GM19372 (cell line): Measurements from ENCODE around the gene IMMT.

ENCODE experiments used
- ATAC-seq: cut with Tn5 transposase; IDR thresholded peaks from one replicate; pipeline ENCODE4 v1.9.1; 2021; ENCODE audit warnings: mild to moderate bottlenecking, low read depth, moderate library complexity; ENCODE audit not compliant: unreplicated experiment

Gene IMMT

DNA sequence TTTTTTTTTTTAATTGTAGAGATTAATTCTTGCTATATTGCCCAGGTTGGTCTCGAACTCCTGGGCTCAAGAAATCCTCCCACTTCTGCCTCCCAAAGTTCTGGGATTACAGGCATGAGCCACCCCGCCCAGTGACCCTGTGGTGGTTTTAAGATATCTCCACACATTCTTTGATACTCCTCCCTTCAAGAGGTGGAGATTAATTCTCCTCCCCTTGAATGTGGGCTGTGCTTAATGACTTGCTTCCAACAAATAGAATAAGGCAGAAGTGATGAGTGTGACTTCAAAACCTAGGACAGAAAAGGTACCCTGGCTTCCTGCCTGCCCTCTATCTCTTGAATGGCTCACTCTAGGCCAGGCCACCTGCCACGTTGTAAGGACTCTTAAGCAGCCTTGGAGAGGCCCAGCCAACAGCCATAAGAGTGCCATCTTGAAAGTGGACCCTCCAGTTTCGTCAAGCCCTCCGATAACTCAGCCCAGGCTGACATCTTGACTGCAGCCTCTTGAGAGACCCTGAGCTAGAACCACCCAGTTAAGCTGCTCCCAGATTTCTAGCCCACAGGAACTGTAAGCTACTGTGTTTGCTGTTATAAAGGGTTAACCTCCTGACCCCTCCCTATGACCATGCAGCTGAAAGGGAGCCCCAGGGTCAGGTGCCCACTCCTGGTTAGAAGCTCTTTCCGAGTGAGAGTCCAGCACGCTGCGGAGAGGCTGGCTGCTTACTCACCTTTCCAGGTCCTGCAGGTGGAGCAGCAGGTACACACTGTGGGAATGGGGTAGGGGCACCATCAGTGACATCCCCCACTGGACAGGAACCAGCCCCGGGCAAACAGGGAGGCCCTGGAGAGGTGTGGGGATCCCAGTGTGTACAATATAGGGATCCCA, 31.6 kb upstream of the IMMT start:
- ATAC-seq: no peak

DNA sequence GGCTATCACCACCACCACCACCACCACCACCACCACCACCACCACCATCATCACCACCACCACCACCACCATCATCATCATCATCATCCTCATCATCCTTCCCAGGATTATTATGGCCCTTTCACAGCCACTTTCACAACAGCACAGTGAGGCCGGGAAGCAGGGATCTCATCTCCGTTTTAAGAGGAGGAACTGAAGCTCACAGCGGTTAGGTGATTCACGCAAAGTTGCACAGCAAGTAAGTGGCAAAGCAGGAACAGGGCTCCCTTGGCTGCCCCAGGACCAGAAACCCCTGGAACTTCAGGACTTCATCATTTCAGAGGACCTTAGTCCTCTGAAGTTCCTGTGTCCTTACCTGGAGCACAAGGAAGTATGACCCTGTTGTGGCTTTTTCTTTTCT, 30.8 kb upstream of the IMMT start:
- ATAC-seq: no peak

DNA sequence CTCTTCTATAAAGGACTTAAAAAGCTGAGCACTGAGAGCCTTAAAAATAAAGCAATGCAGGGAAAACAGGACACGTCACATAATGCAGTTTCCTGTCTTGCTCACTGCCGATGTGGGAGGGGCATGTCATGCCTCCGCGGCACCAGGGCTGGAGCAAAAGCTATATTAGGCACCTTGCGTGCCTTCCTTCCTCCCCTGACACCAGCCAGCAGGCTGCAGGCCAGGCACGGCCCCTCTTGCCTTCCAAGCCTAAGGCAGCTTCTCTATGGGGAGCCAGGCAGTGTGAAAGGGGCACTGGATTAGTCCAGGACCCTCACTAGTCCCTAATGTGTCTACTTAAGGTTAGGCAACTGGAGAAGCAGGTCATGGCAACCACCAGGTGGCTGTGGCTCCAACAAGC, 30.3 kb upstream of the IMMT start:
- no peak for ATAC-seq

DNA sequence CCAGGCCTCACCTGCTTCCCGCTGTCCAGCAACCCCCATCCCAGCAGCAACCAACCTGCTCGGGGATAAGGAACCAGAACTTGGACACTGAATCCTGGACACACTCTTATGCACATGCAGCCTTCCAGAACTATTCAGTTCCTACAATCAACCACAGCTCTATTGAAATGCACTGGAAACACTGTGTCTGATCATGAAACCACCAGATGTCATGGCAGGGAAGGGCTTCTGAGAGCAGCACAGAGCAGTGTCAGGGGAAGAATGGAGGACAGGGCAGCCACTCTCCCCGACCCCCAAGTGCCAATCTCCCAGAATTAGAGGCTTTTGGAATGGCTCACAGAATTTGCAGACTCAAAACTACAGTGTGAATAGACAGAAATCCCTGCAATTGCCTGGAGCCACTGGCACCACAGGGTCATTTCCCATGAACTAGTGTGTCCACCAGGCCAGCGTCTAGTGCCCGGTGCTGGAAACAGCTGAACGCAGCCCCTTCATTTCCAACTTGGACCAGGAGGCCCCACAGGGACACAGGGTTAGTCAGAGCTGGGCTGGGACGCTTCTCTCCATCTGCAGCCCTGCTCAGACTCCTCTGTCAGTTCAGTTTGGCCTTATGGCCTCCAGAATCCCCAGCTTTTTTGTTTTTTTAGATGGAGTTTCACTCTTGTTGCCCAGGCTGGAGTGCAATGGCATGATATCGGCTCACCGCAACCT, 29.5 kb upstream of the IMMT start:
- ATAC-seq: no peak

DNA sequence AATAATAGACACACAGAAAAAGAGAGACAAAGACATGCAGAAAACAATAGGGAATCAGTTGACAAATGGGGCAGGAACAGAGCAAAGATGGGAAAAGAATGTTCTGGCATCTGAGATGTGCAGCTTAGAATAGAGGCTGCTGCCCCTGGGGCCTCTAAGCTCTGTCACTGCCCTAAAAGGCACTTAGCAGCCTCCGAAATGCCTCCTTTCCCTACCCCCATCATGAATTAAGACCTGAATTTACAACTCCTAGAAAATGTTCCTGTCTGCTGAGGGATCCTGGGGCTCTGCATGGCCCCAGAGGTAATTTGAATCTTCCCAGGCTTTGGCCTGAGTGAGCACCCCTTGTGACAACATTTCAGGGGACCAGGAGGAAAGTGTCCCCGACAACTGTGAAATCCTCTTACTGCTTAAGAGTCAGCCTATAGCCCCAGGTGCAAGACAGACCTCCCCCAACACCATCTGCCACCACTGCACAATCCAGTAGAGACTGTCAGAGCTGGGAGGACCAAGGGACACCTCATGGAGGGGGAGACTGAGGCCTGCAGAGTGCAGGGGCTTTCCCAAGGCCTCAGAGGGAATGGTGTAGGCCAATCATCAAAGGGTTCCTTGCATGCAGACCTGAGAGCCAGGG, 28.8 kb upstream of the IMMT start:
- no peak for ATAC-seq

DNA sequence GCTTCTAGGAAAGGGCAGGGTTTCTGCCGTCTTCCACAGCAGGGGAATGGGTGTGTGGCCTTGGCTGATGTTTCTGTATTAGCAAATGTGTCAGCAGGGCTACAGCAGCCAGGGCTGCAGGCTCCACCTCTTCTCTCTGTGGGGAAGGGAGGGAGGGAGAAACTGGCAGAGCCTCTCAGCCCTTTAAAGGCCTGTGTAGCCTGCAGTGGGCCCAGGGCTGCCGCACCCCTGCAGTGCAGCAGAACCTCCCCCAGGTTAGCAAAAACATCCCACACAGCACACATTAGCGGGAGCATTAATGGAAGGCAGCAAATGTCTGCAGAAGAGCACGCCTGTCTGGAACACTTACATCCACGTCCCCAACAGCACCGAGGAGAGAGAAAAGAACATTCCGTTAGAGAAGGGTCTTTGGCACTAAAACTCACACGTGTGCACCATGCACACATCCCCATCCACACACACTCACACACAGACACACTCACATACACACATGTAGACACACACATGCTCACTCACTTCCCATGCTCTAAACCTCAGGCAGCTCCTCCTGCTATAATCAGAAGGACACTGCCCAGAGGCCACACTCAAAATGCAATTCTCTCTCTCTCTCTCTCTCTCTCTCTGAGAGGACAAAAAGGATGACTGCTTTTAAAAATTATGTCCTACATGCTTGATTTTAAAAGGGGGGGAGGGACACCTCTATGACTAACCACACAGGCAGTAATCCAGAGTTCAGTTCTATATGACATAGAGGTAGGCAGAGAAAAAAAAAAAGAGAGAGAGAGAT, 28.1 kb upstream of the IMMT start:
- ATAC-seq: no peak

DNA sequence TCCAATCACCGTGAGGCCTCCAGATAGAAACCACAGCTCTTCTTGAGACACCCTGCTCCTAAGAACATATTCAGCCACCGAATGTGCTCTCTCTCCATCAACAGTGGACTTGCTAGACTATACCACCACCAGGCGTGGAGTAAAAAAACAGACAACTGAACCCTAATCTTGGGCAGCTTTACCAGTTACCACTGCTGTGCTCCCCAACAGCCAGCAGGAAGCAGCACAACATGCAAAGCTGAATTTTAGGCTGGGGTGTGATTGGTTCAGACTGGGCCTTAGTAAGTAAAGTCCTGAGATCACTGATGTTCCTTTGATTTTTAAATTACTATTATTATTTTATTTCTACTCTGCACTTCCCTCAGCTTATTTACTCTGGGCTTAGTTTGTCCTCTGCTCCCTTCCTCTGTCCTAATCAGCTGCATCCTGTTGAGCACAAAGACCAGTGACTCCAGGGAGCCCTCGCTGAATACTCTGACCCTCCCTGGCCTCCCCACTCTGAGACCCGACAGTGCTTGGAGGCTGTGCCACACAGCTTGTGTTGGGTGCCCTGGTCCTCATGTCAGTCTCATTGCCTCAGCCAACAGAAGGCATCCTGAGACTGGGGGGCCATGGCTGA, 25.9 kb upstream of the IMMT start:
- no peak for ATAC-seq

DNA sequence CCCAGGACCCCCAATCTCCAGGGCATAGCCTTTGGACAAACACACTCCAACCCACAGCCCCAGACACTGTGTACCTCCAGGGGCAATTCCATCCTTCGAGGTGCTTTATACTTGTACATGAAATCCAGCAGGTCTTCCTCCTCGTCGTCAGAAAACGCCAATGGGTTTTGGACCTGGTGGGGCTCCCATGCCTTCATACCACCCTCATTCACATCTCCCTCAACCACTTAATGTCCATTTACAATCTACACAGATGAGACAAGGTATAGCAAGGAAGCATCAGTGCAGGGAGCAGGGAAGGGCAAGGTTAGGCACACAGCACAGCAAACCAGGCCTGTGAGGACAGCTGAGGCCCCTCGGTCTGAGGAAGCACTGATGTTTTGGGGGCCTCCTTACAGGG, 24.6 kb upstream of the IMMT start:
- no peak for ATAC-seq

DNA sequence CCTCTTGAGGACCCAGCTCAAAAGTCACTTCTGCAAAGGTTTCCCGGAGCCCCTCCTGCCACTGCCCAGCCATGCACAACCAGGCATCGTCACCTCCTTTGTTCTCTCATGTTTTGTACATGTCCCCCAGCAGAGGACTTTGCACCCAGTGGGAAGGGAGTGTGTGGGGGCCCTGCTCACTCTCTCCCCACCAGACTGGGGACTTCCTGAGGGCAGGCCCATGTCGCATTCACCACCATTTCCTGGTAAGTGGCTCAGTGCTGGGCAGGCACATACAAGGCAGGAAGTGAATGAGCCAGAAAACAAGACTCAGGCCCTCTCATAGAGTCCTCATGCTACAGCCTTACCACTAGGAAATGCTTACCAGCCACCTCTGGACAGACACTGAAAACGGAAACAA, 22.9 kb upstream of the IMMT start:
- ATAC-seq: no peak

DNA sequence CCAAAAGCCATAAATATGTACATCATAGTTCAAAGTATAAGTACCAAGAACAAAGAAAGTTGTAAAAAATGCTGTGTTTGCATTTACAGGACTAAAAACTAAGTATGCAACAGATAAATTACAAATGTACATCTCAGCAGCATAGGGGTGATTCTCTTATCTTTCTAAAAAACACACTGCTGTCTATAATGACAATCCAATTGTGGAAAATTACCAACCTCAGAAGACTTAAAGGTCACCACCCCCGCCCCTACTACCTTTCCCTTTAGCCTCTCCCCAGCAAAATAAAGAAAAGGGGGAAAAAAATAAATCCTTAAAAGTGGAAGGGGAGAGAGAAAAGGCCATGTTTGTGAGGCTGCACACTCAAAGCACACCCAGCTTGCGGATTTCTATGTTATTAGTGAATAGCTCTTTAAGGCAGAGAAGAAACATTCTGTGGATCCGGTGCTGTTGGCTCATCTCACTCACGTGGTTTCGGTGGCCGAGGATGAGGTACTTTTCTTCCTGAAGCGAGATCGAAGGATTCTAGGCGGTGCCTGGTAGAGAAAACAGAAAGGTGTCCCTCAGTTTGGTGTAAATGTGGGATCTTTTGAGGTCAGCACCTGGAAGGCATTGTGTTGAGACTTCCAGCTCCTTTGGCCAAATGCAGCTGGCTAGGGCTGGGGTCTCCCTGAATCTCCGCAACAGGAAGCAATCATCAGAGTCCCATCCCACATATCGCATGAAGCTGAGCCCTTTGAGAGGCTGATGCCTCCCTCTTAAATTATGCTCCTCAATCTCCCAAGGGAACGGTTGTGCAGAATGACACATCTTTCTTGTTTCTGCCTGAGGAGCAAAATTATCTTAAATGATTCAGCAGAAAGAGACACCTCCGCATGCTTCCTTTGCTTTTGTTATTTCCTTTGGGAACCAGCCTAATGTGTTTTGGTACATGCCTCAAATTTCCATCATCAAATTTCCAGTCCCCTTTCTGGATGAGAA, 21.6 kb upstream of the IMMT start:
- no peak for ATAC-seq

DNA sequence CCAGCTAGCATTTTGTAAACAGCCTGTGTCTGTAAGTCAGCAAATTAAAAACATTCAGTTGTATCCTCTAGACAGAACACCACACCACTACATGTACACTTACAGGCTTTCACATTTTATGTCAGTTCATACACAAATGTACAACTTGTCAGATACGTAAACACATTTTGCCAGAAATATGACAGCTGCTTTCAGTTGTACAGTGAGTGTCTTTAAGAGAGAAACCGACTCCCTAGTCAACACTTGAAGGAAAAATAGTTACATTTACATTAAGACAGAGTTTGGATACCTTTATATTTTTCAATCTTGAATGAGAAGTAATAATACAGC, 19.2 kb upstream of the IMMT start:
- ATAC-seq: no peak

DNA sequence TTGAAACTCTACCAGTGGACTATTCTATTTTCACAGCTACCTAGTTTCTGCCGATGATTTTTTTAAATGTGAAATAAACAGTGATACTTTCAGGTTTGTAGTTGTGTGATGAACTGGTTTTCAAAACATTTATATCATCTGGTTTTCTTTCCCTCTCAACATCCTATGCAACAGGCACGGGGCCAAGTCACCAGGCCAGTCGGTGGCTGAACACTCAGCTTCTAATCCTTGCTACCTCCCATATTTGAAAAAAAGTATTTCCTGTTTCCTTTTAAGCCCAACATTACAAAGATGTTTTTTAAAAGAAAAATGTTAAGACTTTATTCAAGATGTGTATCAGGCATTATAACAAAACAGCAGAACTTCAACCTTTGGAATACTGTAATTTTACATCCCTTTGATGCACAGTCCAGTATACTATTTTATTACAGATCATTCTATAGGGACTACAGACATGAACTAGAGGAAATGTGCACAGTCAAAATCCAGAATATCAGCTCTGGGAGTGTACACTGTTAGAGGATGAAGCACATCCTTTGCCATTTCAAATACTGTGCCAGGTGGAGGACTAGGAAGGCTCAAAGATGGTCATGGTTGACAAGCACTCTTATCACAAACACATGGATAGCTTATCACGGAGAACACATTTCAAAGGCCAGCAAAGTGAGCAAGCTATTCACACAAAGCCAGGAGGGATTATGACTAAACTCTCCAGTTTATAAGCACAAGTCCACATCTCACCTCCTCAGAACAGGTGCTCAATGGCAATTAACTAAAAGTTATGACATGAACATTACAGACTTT, 18.6 kb upstream of the IMMT start:
- no peak for ATAC-seq

DNA sequence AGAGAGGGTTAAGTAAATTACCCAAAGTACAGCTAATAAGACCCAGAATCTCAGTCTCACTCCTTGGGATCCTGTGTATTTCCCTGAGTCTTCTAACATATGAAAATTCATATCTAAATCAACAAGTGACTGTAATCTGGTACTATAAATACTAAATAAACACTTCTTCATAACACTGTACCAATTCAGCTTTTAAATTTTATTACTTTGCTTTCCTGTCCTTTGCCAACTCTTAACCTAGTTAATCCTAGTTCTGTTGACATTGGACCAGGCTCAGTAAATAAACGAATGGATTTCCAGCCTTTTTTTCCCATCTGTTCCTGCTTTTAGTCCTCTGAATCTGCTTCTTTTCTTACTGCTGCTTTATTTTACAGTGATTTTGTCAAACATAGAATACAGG, 17.8 kb upstream of the IMMT start:
- ATAC-seq: no peak

DNA sequence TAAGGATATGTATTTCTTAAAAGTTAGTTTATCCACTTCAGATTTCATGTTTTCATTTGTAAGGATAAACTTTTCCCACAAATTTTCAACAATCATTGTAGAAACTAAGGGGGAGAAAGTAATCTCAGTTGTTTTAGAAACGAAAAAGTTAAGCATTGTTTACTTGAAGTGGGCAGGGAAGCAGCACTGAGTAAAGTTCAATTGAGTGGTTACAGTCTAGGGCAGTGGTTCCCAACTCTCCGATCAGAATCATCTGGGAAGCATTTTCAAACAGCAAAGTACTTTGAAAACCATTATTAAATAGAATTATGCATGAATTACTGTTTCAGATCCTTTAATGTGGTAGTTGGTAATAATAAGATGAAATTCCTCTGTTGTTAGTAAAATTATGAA, 16.5 kb upstream of the IMMT start:
- ATAC-seq: no peak

DNA sequence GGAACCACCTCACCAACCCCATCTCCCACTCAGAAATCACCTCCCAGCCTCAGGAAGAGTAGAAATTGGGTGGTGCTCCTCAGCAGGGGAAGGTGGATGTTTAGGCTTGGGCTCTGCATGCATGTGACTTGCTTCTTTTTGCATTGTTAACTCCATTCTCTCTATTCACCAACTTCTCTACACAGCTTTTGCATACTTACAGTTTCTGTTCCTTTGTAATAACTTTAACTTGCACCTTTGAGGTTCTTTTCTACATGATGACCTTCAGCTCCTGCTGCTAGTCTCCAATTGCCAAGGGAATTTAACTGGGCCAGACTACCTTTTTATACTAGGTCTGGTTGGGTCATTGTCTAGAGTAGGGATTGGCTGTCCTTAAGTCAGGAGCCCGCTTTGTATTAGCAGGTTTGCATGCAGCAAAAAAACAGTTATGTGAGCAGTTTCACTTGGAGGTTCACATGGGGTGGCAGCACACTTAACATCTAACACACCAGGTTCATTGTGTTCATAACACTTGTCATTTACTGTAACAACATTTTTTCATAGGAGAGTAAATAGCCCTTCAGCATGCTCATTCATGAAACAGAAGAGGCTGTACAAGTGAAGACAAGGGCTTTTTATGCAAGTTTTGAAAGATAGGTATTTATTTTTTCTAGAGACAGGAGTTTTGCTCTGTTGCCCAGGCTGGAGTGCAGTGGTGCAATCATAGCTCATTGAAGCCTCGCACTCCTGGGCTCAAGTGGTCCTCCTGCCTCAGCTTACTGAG, 16.0 kb upstream of the IMMT start:
- no peak for ATAC-seq

DNA sequence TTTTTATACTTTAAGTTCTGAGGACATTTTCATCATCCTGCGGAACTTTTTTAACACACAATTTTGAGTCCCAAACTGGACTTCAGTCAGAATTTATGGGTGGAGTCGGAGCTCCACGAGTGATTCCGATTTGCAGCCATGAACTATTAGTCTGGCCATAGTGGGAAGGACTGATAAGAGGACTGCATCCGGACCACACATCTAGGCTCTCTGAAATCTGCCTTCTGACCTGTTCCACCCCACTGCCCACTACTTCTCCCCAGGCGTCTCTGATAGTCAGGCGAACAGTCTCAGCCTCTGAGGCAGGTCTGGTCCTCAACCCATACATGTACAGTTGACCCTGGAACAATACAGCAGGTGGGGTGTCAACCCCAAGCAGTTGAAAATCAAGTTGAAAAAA, 9.2 kb upstream of the IMMT start:
- ATAC-seq: no peak

DNA sequence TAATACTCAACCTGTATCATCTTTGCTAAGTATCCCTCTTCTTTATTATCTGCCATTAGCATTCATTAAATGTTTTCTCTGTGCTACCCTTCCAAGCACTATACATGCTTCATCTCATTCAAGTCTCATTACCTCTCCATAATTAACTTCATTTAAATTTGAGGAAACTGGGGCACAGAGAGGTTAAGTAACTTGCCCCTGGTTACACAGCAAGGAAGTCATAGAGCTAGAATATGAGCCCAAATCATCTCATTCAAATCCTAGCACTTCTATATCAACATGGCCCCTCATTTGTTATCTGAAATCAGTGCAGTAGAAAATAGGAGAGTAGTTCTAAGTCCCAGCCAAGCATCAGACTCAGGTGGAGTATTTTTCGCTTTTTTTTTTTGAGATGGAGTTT, 8.4 kb upstream of the IMMT start:
- ATAC-seq: no peak

DNA sequence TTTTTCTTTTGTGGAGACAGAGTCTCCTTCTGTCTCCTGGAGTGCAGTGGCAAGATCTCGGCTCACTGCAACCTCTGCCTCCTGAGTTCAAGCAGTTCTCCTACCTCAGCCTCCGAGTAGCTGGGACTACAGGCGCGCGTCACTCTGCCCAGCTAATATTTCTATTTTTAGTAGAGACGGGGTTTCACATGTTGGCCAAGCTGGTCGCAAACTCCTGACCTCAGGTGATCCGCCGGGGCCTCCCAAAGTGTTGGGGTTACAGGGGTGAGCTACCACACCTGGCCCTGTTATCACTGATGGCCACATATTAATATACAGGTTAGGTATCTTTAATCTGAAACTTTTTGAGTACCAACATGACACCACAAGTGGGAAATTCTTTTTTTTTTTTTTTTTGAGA, 7.4 kb upstream of the IMMT start:
- ATAC-seq: no peak
